GM12892 (cell line): ENCODE results near the gene TXNDC2.

Source experiments
- DNase-seq: peaks from one replicate; pipeline ENCODE4 v3.0.0; 2011; ENCODE audit not compliant: insufficient read length
- FAIRE-seq: peaks from 2 replicates; lab custom pipeline; 2011; peaks lifted over from hg19 to GRCh38; lab: Jason Lieb, UNC
- POLR2A ChIP-seq: IDR thresholded peaks from 2 replicates; pipeline ENCODE4 v1.6.1; 2011; ENCODE audit warnings: low read depth, low read length, control low read depth
- POLR2AphosphoS5 ChIP-seq: IDR thresholded peaks from 2 replicates; pipeline ENCODE4 v1.6.1; 2011; ENCODE audit warnings: low read depth, low read length, control low read depth
- TAF1 ChIP-seq: IDR thresholded peaks from 2 replicates; pipeline ENCODE4 v1.6.1; 2011; ENCODE audit warnings: low read depth, mild to moderate bottlenecking, control low read depth, low read length, borderline replicate concordance

Gene TXNDC2

GRCh38 chr18:9922592-9923311 is 37.0 kb downstream of the TXNDC2 start:
- no peak for FAIRE-seq
- DNase-seq: no peak
- TF ChIP-seq TAF1: no peak
- TF ChIP-seq POLR2AphosphoS5: no peak
- no peak for TF ChIP-seq POLR2A

DNA sequence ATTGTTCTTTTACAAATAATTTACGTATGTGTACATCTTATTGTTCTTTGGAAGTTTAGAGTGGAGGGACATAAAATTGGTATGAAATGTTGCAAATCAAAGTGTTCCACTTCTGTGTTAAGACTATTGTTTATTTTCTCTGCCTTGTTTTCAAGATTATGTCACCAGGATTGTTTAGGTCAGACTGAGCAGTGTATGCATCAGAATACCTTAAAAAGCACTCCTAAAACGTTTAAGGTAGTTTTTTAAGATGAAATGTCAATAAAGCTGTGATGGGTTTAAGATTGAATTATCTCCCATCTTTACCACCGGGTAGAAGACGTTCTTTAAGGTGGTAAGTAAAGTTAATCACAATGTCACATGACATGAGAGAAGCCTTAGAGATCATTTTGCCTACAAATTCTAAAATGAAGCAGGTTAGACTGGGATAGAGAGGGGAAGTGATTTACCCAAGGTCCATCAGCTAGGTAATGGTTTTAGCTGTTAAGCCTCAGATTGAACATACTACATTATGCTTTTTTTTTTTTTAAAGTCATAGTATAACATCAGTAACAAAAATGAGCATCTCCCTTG is 38.7 kb downstream of the TXNDC2 start:
- no peak for TF ChIP-seq POLR2A
- TF ChIP-seq TAF1: no peak
- TF ChIP-seq POLR2AphosphoS5: no peak
- no peak for FAIRE-seq
- no peak for DNase-seq

DNA sequence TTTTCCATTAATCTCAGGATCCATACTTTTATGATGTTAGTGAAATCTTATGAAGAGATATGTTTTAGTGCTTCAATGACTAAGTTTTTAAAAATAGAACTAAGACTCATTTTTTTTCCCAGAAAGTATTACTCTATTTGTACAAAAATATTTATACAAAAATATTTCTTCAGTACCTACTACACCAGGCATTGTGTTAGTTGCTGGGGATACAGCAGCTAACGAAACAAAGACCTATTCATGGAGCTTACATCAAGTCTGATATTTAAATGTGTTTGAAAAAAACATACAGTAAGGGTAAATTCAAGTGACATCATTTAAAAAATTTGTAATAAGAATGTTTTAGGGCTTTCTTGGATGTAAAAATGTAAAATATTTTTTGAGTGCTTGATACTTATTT is 39.6 kb downstream of the TXNDC2 start:
- FAIRE-seq (no peak), DNase-seq (no peak)
- TF ChIP-seq POLR2A: no peak
- no peak for TF ChIP-seq POLR2AphosphoS5
- TF ChIP-seq TAF1: no peak

DNA sequence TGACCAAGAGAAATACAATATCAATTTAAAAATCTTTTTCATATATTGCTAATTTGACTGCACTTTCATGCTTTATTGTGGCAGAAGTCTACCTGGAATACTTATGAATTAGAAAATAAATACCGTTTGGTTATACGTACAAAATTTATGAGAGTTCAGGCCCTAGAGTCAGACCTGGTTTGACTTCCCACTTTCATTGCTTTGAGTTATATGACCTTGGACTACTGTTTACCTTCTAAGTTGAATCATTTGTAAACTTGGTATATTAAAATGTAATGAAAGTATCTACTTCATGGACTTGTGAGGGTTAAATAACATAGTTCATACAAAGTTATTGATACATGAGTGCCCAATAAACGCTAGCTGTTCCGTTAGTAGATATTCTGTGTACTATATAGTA is 40.0 kb downstream of the TXNDC2 start:
- no peak for DNase-seq
- FAIRE-seq: no peak
- no peak for TF ChIP-seq POLR2AphosphoS5
- TF ChIP-seq POLR2A: no peak
- TF ChIP-seq TAF1: no peak

GRCh38 chr18:9926223-9926894 is 40.6 kb downstream of the TXNDC2 start:
- DNase-seq (no peak), FAIRE-seq (no peak)
- TF ChIP-seq POLR2A: no peak
- no peak for TF ChIP-seq POLR2AphosphoS5
- no peak for TF ChIP-seq TAF1

- no peak for TF ChIP-seq POLR2AphosphoS5
- FAIRE-seq: no peak
Observed at GRCh38 chr18:9926977-9927376, 41.2 kb downstream of the TXNDC2 start.

GRCh38 chr18:9927392-9928063 is 41.8 kb downstream of the TXNDC2 start:
- TF ChIP-seq TAF1 (no peak), POLR2A (no peak), POLR2AphosphoS5 (no peak)
- FAIRE-seq (no peak), DNase-seq (no peak)

More at GRCh38 chr18:9926977-9927376, 41.2 kb downstream of the TXNDC2 start:
- DNase-seq: no peak

GRCh38 chr18:9928646-9929259 is 43.0 kb downstream of the TXNDC2 start:
- DNase-seq: no peak
- no peak for FAIRE-seq
- TF ChIP-seq TAF1: no peak
- no peak for TF ChIP-seq POLR2AphosphoS5
- TF ChIP-seq POLR2A: no peak

DNA sequence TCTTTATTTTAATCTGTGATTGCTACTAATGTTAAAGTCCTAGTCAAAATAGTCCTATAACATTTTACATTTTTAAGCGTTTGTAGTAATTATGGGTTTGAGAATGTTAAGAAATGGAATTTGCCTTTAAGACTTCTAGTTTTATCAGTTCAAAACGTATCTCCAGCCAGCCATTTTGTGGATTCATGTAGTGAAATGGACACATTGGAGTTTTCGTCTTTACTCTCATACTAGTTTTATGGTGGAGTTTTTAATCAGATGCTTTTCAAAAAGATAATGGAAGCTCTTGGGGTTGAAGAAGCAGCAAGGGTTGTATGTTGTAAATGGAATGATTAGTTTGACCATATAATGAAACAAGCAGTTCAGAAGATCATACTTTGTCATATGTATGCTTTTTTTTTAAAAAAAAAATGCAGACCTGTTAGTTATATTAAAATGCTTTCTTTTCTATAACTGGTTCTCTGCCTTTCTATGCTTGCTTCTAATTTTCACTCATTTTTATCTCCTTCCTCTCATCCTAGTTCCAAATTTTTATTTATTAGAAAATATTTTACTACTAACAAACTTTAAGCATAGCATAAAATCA is 44.6 kb downstream of the TXNDC2 start:
- FAIRE-seq (no peak), DNase-seq (no peak)
- TF ChIP-seq POLR2A (no peak), TAF1 (no peak), POLR2AphosphoS5 (no peak)

DNA sequence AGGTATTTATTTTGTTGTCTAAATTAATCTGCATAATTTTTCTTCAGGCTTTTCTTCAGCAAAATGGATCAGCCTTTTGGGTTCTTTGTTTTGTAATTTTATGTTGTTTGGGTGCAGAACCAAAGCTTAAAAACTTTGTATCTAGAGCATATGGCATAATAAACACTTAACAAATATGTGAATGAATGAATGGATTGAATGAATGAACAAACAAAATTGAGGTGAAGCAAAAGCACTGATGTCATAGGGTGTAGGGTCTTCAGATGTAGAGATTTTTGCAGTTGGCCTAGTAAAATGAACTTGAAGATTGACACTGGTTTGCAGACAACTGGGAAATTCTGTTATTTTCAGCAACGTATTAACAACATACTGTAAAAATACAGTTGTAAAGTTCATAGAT is 45.4 kb downstream of the TXNDC2 start:
- no peak for DNase-seq
- TF ChIP-seq POLR2A: no peak
- no peak for TF ChIP-seq TAF1
- no peak for TF ChIP-seq POLR2AphosphoS5
- FAIRE-seq: no peak

DNA sequence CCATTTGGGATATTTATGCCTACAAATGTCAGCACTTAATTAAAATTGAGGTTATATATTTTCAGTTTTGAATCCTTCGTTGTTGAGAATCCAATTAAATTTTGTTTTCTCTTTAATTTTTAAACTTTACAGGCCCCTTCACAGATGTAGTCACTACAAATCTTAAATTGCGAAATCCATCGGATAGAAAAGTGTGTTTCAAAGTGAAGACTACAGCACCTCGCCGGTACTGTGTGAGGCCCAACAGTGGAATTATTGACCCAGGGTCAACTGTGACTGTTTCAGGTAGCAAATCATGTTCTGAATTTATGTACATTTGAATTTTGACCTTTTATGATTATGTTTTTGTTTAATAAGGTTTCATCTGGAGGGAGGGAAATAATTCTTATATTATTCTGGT is 45.9 kb downstream of the TXNDC2 start:
- no peak for DNase-seq
- TF ChIP-seq TAF1: no peak
- TF ChIP-seq POLR2AphosphoS5: no peak
- no peak for TF ChIP-seq POLR2A
- FAIRE-seq: no peak
